Stimulated activated CD4-positive, alpha-beta T cell treated with anti-CD3 and anti-CD28 coated beads, TNF-alpha, amount 100 ng/mL, for 48 hours (primary cell): Measurements from ENCODE around the gene MRPL36.

Experiments
- DNase-seq, 3 donors: peaks; one replicate each; pipeline ENCODE4 v3.0.0-alpha.2; 2020; ENCODE audit warnings: low read depth in 3 of 3

The MRPL36 gene

DNA sequence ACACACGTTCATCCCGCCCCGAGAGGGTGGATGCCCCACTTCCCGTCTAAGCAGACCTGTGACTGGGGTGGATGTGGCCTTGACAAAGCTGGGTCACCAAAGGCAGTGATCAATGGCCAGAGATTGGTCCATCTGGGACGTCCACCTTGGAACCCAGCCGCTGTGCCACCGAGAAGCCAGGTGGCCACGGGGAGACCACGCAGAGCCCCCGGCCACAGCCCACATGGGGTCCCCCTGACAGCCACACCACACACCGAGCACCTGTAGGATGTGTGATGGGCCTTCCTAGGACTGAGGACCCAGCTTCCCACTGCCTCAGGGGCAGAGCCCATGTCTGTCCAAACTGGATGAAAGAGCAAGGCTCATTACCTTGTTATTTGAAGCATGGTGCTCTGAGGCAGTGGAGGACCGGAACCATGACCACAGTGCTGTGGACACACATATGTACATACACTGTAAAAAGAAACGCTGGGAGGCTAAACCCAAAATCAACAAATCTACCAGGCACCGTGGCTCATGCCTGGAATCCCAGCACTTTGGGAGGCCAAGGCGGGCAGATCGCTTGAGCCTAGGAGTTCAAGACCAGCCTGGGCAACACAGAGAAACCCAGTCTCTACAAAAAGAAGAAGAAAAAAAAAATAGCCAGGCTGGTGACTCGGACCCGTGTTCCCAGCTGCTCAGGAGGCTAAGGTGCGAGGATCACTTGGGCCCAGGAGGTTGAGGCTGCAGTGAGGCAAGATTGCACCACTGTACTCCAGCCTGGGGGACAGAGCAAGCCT lies 50.1 kb downstream of the MRPL36 start:
- DNase-seq, result no peak

DNA sequence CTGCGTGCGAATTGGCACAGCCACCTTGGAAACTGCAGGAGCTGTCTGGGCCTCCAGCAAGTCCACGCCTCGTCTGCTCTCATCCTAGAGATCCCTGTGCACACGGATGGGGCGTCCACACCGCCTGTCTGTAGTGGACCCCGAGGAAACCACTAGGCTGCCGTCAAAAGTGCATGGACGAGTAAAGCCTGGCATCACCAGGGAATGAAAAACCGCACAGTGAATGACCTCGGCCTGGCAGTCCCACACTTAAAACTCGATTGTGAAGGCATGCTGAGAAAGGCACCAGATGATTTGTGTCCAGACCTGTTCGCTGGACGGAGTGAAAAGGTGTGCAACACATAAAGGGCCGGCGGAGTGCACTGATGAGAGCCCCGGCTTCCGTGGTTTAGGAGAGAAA lies 50.8 kb downstream of the MRPL36 start:
- DNase-seq, result no peak
